Endothelial cell (in vitro differentiated cells): ENCODE results near the gene TSPAN10. TPM values are rescaled to one million over a fixed set of nuclear protein-coding genes. Genes with fewer than 3 reads are reported as not detected.

ENCODE experiments used
- DNase-seq: peaks from one replicate; pipeline ENCODE4 v3.0.0; 2021; ENCODE audit warnings: low spot score
- H3K27ac Mint-ChIP-seq: one replicate; pipeline ENCODE4 v1.8.0; 2021; ENCODE audit warnings: mixed read lengths, inconsistent platforms; ENCODE audit not compliant: unreplicated experiment
- H3K27me3 Mint-ChIP-seq: one replicate; pipeline ENCODE4 v1.8.0; 2021; ENCODE audit warnings: mild to moderate bottlenecking, moderate library complexity, mixed read lengths, inconsistent platforms; ENCODE audit not compliant: unreplicated experiment
- H3K36me3 Mint-ChIP-seq: one replicate; pipeline ENCODE4 v1.8.0; 2021; ENCODE audit warnings: mild to moderate bottlenecking, low read depth, mixed read lengths, inconsistent platforms; ENCODE audit not compliant: unreplicated experiment
- H3K4me1 Mint-ChIP-seq: one replicate; pipeline ENCODE4 v1.8.0; 2021; ENCODE audit warnings: mild to moderate bottlenecking, mixed read lengths, inconsistent platforms; ENCODE audit not compliant: unreplicated experiment
- H3K4me3 Mint-ChIP-seq: one replicate; pipeline ENCODE4 v1.8.0; 2021; ENCODE audit warnings: mild to moderate bottlenecking, mixed read lengths, inconsistent platforms; ENCODE audit not compliant: unreplicated experiment
- H3K9me3 Mint-ChIP-seq: one replicate; pipeline ENCODE4 v1.8.0; 2021; ENCODE audit warnings: mixed read lengths, inconsistent platforms; ENCODE audit not compliant: unreplicated experiment
- CTCF ChIP-seq: fragments of 200-600 bp; sonication (generic); IDR thresholded peaks from one replicate; pipeline ENCODE4 v1.5.0; 2021; ENCODE audit warnings: antibody characterized with exemption; ENCODE audit not compliant: unreplicated experiment
- total RNA-seq: library from RNA; stranded (reverse); fragmentation: NEBNext Ultra II Directional; extraction: Animal tissue kit (Norgen Biotek cat#: 25700); gene quantifications from one replicate; pipeline ENCODE4 v1.2.1, GENCODE V29; 2021; ENCODE audit not compliant: unreplicated experiment

Gene TSPAN10
- total RNA-seq, 1 donor from 2014 or later = 2.5 TPM

- H3K4me1 Mint-ChIP-seq = no peaks in the 10 kb centered on the region
- H3K4me3 Mint-ChIP-seq = no peak overlapping the region
- peaks cover 42% of the 10 kb centered on the region for H3K36me3 Mint-ChIP-seq
Observed at GRCh38 chr17:81607431-81607830, 29.6 kb upstream of the TSPAN10 start.

GRCh38 chr17:81608082-81608481 lies 28.9 kb upstream of the TSPAN10 start:
- Mint-ChIP-seq H3K27ac (no peak overlapping the region), H3K27me3 (no peaks in the 10 kb centered on the region), H3K4me3 (no peak overlapping the region), H3K4me1 (no peaks in the 10 kb centered on the region), H3K36me3 (peaks cover 49% of the 10 kb centered on the region), H3K9me3 (no peaks in the 10 kb centered on the region)
- DNase-seq = no peak
- TF ChIP-seq CTCF = no peak

More at GRCh38 chr17:81607431-81607830, 29.6 kb upstream of the TSPAN10 start:
- Mint-ChIP-seq H3K27me3 (no peaks in the 10 kb centered on the region), H3K27ac (peak overlapping the region; percentile 67), H3K9me3 (no peaks in the 10 kb centered on the region)
- no peak for TF ChIP-seq CTCF
- DNase-seq = no peak

- Mint-ChIP-seq H3K4me1 (no peaks in the 10 kb centered on the region), H3K4me3 (no peak overlapping the region), H3K9me3 (no peaks in the 10 kb centered on the region), H3K36me3 (peaks cover 54% of the 10 kb centered on the region), H3K27me3 (no peaks in the 10 kb centered on the region), H3K27ac (no peak overlapping the region)
- no peak for DNase-seq
- no peak for TF ChIP-seq CTCF
Observed at GRCh38 chr17:81608605-81609004, 28.4 kb upstream of the TSPAN10 start.

GRCh38 chr17:81609541-81610311 lies 27.3 kb upstream of the TSPAN10 start:
- no peaks in the 10 kb centered on the region for H3K4me1 Mint-ChIP-seq
- no peak for DNase-seq
- H3K27me3 Mint-ChIP-seq = peaks cover 2% of the 10 kb centered on the region
- H3K9me3 Mint-ChIP-seq = no peaks in the 10 kb centered on the region
- H3K36me3 Mint-ChIP-seq = peaks cover 52% of the 10 kb centered on the region
- TF ChIP-seq CTCF = no peak
- peak overlapping the region; percentile 19 for H3K4me3 Mint-ChIP-seq
- H3K27ac Mint-ChIP-seq = peak overlapping the region; percentile 19
